ENCODE data around the gene SPATS2. TPM values are rescaled to one million over a fixed set of nuclear protein-coding genes. Genes with fewer than 3 reads are reported as not detected.

Gene SPATS2
- total RNA-seq, 1 donor: 34.1 TPM

GRCh38 chr12:49537231-49537751, 170.0 kb downstream of the SPATS2 start:
- no peak overlapping the region for H3K4me3 ChIP-seq (ENCODE audit: low read depth, low read length)
- no peak for DNase-seq (ENCODE audit: low read depth)

GRCh38 chr12:49537752-49538509, 170.7 kb downstream of the SPATS2 start:
- no peak for TF ChIP-seq CTCF (IDR thresholded peaks at IDR 0.05; ENCODE audit: insufficient read depth, low read length)
- no peak for DNase-seq (ENCODE audit: low read depth)
- peak overlapping the region; percentile 51 for H3K4me3 ChIP-seq (ENCODE audit: low read depth, low read length)

More at GRCh38 chr12:49537231-49537751, 170.0 kb downstream of the SPATS2 start:
- no peak for TF ChIP-seq CTCF (IDR thresholded peaks at IDR 0.05; ENCODE audit: insufficient read depth, low read length)

- no peak for TF ChIP-seq CTCF (IDR thresholded peaks at IDR 0.05; ENCODE audit: insufficient read depth, low read length)
- peak within 1 kb of the TSS; percentile 51 for H3K4me3 ChIP-seq (ENCODE audit: low read depth, low read length)
- DNase-seq (ENCODE audit: low read depth): peak; percentile 55
Measured at GRCh38 chr12:49538510-49539403, 171.5 kb downstream of the SPATS2 start, which contains the start of gene KCNH3. Gene KCNH3, plus strand, starts transcription at chr12:49539030. Its CDS starts 387 bp downstream, at chr12:49539417.

GRCh38 chr12:49539406-49540228, 172.4 kb downstream of the SPATS2 start:
- TF ChIP-seq CTCF (IDR thresholded peaks at IDR 0.05; ENCODE audit: insufficient read depth, low read length): no peak
- no peak for DNase-seq (ENCODE audit: low read depth)
- no peak overlapping the region for H3K4me3 ChIP-seq (ENCODE audit: low read depth, low read length)

GRCh38 chr12:49540229-49541139, 173.2 kb downstream of the SPATS2 start:
- no peak overlapping the region for H3K4me3 ChIP-seq (ENCODE audit: low read depth, low read length)
- no peak for TF ChIP-seq CTCF (IDR thresholded peaks at IDR 0.05; ENCODE audit: insufficient read depth, low read length)
- no peak for DNase-seq (ENCODE audit: low read depth)

Measured in fibroblast of the aortic adventitia (primary cell).